ENCODE results near the gene ADAM10.

The ADAM10 gene

DNA sequence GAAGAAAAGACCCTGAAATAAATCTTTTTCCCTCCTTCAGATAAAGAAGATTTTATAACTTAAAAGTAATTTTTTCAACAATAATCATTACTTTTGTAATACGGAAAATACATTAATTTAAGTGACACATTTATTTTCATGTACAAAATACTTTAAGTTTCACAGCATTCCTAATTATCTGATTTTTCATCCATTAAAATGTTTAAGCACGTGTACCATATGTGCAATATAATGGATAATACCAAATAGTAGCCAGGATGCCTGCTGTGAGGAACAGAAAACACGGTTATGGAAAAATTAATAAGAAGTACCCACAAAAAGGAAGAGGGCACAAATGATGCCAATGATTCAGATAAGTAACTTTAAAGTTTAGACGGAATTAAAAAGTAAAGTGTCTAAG is 33.5 kb downstream of the ADAM10 start:
- no peak for DNase-seq (ENCODE audit: low read depth in 2 of 2)

DNA sequence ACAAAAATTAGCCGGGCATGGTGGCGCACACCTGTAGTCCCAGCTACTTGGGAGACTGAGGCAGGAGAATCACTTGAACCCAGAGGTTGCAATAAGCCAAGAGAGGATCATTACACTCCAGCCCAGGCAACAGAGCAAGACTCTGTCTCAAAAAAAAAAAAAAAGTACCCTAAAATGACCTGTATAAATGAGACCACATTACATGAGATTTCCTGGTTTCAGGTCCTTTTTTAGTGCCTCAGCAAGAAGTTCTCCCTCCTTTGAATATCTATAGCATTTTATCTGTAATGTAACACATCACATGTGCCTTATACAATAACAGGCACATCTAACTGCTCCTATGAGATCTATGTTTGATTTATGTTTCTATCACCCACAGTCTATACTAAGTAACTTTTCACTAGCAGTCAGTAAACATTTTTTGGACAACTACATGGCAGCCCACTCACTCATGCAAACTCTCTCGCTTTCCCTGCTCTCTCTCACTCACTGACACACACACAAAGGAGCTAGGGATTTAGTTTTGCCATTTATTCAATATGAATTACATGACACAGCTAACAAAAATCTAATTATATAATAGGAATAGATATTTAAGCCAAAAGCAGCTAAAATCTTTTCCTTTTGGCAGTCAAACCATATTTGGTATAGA is 34.1 kb downstream of the ADAM10 start:
- DNase-seq (ENCODE audit: low read depth in 2 of 2), result no peak

GRCh38 chr15:58710701-58711100 is 38.8 kb downstream of the ADAM10 start:
- DNase-seq (ENCODE audit: low read depth in 2 of 2), result no peak

DNA sequence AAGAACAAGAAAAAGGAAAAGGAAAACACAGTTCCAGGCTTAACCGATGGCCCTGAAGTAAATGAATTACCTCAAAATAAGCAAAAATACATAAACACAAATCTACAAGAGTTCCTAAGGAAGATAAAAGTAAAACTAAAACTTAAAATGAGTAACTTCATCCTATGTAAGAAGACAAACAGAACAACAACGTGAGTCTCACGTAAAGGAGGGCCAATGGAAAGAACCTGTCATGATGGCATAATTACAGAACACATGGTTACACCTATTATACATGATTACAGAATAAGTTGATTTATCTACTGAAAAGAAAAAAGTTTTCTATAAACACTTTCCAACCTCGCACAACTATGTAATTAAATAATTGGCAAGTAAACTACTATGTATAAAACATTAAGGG is 42.1 kb downstream of the ADAM10 start:
- DNase-seq (ENCODE audit: low read depth in 2 of 2), result no peak

- no peak for DNase-seq (ENCODE audit: low read depth in 2 of 2)
These were observed 44.4 kb downstream of the ADAM10 start for GRCh38 chr15:58705105-58705504.

DNA sequence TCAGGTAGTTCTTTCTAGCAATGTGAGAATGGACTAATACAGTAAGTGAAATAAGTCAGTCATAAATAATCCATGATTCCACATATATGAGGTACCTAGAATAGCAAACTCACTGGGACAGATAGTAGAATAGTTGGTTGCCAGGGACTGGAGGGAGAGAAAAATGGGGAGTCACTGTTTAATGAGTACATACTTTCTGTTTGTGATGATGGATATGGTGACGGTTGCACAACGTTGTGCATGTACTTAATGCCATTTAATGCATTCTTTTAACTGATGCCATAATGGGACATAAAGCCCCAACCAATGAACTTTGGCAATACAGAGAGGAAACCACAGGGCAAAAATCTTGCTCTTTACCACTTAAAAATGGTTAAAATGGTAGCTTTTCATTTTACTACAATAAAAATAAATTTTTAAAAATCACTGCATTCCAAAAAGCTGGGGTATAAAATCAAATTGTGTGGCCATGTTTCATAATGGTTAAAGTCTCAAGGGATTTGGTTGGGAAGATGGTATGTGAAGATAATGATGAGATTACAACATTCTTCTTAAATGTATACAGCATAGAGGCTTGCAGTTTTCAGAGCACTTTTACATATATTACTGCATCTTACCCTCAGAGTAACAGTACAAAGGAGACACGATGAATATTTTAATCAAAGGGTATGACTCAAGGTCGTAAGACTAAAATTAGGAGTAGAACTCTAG is 45.2 kb downstream of the ADAM10 start:
- DNase-seq (ENCODE audit: low read depth in 2 of 2), result no peak

- DNase-seq (ENCODE audit: low read depth in 2 of 2), result no peak
These were observed 45.9 kb downstream of the ADAM10 start for GRCh38 chr15:58703610-58704009.

DNA sequence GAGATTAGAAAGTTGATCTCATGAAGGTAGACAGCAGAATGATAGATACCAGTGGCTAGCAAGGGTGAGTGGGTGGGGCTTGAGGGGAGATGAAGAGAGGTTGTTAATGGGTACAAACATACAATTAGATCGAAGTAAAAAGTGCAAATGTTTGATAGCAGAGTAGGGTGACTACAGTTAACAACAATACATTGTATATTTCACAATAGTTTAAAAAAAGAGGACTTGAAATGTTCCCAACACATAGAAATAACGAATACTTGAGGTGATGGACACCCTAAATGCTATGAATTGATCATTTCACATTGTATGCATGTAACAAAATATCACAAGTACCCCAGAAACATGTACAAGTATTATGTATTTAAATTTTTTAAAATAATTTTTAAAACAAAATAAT is 47.3 kb downstream of the ADAM10 start:
- no peak for DNase-seq (ENCODE audit: low read depth in 2 of 2)

- DNase-seq (ENCODE audit: low read depth in 2 of 2), result no peak
These were observed 48.1 kb downstream of the ADAM10 start for GRCh38 chr15:58701376-58701775.

- DNase-seq (ENCODE audit: low read depth in 2 of 2), result no peak
These were observed 49.7 kb downstream of the ADAM10 start for GRCh38 chr15:58699769-58700168.

DNA sequence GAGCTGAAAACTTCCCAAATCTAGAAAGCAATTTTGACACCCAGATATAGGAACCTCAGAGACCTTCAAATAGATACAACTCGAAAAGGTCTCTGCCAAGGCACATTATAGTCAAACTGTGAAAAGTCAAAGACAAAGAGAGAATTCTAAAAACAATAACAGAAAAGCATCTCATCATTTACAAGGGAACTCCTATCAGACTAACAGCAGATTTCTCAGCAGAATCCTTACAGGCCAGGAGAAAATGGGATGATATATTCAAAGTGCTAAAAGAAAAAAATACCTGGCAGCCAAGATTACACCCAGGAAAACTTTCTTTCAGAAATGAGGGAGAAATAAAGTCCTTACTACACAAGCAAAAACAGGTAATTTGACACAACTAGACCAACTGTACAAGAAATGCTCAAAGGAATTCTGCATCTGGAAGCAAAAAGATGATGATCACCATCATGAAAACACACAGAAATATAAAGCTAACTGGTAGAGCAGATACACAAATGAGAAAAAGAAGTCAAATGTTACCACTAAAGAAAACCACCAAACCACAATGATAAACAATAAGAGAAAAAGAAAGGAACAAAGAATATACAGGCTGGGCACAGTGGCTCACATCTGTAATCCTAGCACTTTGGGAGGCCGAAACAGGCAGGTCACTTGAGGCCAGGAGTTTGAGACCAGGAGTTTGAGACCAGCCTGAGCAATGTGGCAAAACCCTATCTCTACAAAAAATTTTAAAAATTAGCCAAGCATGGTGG is 50.4 kb downstream of the ADAM10 start:
- no peak for DNase-seq (ENCODE audit: low read depth in 2 of 2)

DNA sequence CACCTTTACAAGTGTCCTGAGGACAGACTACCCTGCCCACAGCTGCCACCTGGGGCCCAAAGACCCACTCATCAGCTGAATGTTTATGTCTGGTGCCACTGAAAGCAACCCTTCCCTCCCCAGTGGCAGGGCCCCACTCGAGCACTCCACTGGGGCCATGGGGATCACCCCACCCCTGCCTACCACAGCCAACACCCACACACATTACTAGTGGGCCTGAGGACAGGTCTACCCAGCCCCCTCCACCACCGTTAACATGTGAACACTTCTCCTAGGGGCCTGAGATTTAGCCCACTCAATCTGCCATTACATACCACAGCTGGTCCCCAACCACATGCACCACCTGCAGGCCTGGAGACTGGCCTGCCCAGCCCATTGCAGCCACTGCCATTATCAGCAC is 52.3 kb downstream of the ADAM10 start:
- DNase-seq (ENCODE audit: low read depth in 2 of 2), result no peak

- no peak for DNase-seq (ENCODE audit: low read depth in 2 of 2)
These were observed 52.8 kb downstream of the ADAM10 start for GRCh38 chr15:58696738-58697137.

GRCh38 chr15:58694641-58695398 is 54.7 kb downstream of the ADAM10 start:
- DNase-seq (ENCODE audit: low read depth in 2 of 2), result no peak

DNA sequence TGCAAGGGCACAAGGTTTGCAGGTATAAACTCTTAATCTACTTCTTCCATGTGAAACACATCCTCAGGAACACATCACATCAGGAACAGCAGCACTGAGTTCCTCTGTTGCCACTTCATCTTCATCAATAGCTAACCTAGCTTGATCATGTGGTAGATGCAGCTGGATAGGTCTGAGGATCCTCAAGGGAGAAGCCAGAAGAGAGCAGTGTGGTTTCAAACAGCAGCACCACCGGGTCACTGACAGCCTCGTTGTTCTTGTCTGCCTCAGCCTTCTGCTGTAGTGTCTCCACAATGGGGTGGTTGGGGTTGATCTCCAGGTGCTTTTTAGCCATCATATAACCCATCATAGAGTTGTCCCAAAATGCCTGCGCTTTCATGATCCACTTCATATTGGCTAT is 58.8 kb downstream of the ADAM10 start:
- no peak for DNase-seq (ENCODE audit: low read depth in 2 of 2)

GRCh38 chr15:58689646-58690045 is 59.9 kb downstream of the ADAM10 start:
- DNase-seq (ENCODE audit: low read depth in 2 of 2), result no peak

- no peak for DNase-seq (ENCODE audit: low read depth in 2 of 2)
These were observed 63.2 kb downstream of the ADAM10 start for GRCh38 chr15:58686286-58686685.

GRCh38 chr15:58684751-58685150 is 64.8 kb downstream of the ADAM10 start:
- DNase-seq (ENCODE audit: low read depth in 2 of 2), result no peak

- DNase-seq (ENCODE audit: low read depth in 2 of 2), result no peak
These were observed 65.3 kb downstream of the ADAM10 start for GRCh38 chr15:58684036-58684710.

- no peak for DNase-seq (ENCODE audit: low read depth in 2 of 2)
These were observed 67.3 kb downstream of the ADAM10 start for GRCh38 chr15:58682234-58682633.

DNA sequence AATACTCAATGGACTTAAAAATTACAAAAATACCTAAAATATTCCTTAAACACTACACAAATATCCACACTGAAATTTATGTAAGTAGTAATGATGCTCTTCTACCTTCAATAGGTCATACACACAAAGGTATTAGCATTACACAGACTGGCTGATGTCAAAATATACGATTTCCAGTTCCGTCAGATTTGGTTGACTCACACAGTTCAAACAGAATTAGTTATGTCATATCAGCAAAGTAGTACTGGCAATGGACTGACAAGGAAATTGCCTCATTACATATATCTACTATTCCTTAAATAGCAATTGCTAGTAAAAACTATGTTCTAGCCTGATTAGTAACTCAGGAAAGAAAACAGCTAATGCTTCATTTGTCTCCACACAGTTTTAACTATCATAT is 70.8 kb downstream of the ADAM10 start:
- DNase-seq (ENCODE audit: low read depth in 2 of 2), result no peak

DNA sequence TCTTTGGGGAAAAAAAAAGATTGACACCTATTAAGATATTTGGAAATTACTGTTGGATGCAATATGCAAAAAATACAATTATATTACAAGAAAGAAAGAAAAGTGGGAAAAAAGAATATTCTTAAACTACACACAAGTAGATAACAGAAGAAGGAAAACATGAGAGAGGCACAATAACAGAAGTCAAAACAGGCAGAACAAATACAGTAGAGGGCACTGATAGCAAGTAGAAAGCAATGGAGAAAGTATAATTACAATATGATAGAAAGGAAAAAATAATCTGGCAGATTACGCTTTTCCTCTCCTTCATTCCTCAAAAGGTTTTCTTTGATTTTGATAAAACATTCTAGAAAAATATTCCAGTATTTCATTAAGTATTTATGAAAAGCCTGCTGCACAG is 72.1 kb downstream of the ADAM10 start:
- DNase-seq (ENCODE audit: low read depth in 2 of 2), result no peak
